ENCODE results near the gene A2M. TPM values are rescaled to one million over a fixed set of nuclear protein-coding genes. Genes with fewer than 3 reads are reported as not detected.
A peak's percentile ranks its signal among the peaks of the same experiment; 100 is the strongest.

A2M gene
- total RNA-seq, 1 experiment from 2014 or later: 1.2 TPM

- no peaks in the 10 kb centered on the region for H3K79me2 ChIP-seq (ENCODE audit: insufficient read depth, low read length)
- peak; percentile 84 for TF ChIP-seq CTCF (conservative IDR thresholded peaks at IDR 0.05)
- no peak overlapping the region for H3K56ac ChIP-seq (ENCODE audit: insufficient read length, low read depth, low read length)
- no CpG with 5 or more reads among the region's 3 CpGs for WGBS (ENCODE audit: extremely low coverage, insufficient read length, low lambda C conversion rate)
- H3K4me1 ChIP-seq (ENCODE audit: insufficient read depth, low read length): no peaks in the 10 kb centered on the region
- H2BK20ac ChIP-seq (ENCODE audit: low read depth, low read length, poor library complexity, severe bottlenecking): no peak overlapping the region
- H3K4me1 Mint-ChIP-seq: peaks cover 0 to 3% of the 10 kb centered on the region in 2 experiments; a peak in 1 of 4 replicates
- no peak overlapping the region for H2BK120ac ChIP-seq (ENCODE audit: low read depth, low read length, poor library complexity, severe bottlenecking)
- no peak overlapping the region for H2BK15ac ChIP-seq (ENCODE audit: low read depth, low read length)
- H3K23me2 ChIP-seq (ENCODE audit: insufficient read length, low read depth, low read length, poor library complexity, severe bottlenecking): no peaks in the 10 kb centered on the region
- H4K8ac ChIP-seq (replicated peaks; ENCODE audit: insufficient read length, low read depth, low read length): no peak overlapping the region
- no peaks in the 10 kb centered on the region for H3K9me3 ChIP-seq (ENCODE audit: control insufficient read depth, low read depth, low read length)
- no peak overlapping the region for H3K4ac ChIP-seq (ENCODE audit: low read depth, low read length)
- H2BK12ac ChIP-seq (ENCODE audit: insufficient read length, low read depth, low read length): no peak overlapping the region
- H2AFZ ChIP-seq (ENCODE audit: low read length): no peak overlapping the region
- no peak overlapping the region for H3K4me3 Mint-ChIP-seq
- no peak overlapping the region for H2BK5ac ChIP-seq (ENCODE audit: insufficient read length, low read length)
- H3K9ac ChIP-seq (ENCODE audit: extremely low read depth, insufficient read length, low read length): no peak overlapping the region
- H3K27ac Mint-ChIP-seq: no peak overlapping the region
- no peaks in the 10 kb centered on the region for H3K27me3 Mint-ChIP-seq (ENCODE audit: low read depth)
- H3T11ph ChIP-seq (ENCODE audit: low read length): no peak overlapping the region
- H3K79me1 ChIP-seq (ENCODE audit: insufficient read depth, low read depth, low read length, poor library complexity, severe bottlenecking): no peaks in the 10 kb centered on the region
- H4K20me1 ChIP-seq (ENCODE audit: control insufficient read depth, insufficient read depth, insufficient read length): no peaks in the 10 kb centered on the region
- no peak overlapping the region for H3K14ac ChIP-seq (ENCODE audit: insufficient read depth, low read length)
- H3K9me3 Mint-ChIP-seq: peaks cover 3% of the 10 kb centered on the region in 2 experiments; a peak in 2 of 5 replicates
- H3K36me3 Mint-ChIP-seq (ENCODE audit: insufficient read depth in 1 of 3, low read depth in 3 of 3): peaks cover 2 to 4% (median 3%) of the 10 kb centered on the region in 3 experiments; a peak in 3 of 7 replicates
- no peak for DNase-seq
- no peak overlapping the region for H3K18ac ChIP-seq (ENCODE audit: insufficient read length, low read depth, low read length)
- H3K27me3 ChIP-seq (ENCODE audit: insufficient read depth, low read length): no peaks in the 10 kb centered on the region
- H4K91ac ChIP-seq (ENCODE audit: insufficient read length, low read depth, low read length): no peak overlapping the region
- H3K4me2 ChIP-seq (ENCODE audit: insufficient read depth, insufficient read length, low read length): no peak overlapping the region
- no peak overlapping the region for H2AK5ac ChIP-seq (ENCODE audit: insufficient read length, low read length)
- H3K27ac ChIP-seq (ENCODE audit: insufficient read length, low read depth, low read length): no peak overlapping the region
- no peak overlapping the region for H4K5ac ChIP-seq (ENCODE audit: insufficient read length, low read depth, low read length)
- H3K23ac ChIP-seq (ENCODE audit: insufficient read length, low read depth, low read length): no peak overlapping the region
Measured at GRCh38 chr12:9039397-9039977, 76.2 kb downstream of the A2M start.

Measured in H9 (cell line).